NB4 (cell line): ENCODE data around the gene SMOC2.

Source experiments
- DNase-seq: peaks from one replicate; pipeline ENCODE4 v3.0.0; 2010; ENCODE audit warnings: low read depth
- H3K4me3 ChIP-seq: one replicate; pipeline ENCODE4 v1.5.1; 2011; ENCODE audit warnings: mild to moderate bottlenecking, low read depth, low read length, moderate library complexity
- CTCF ChIP-seq: IDR thresholded peaks from one replicate; pipeline ENCODE4 v1.5.1; 2012; ENCODE audit warnings: low read depth, low read length
- MAX ChIP-seq: IDR thresholded peaks from 2 replicates; pipeline ENCODE4 v1.6.1; 2011; ENCODE audit warnings: low read depth, low read length
- MYC ChIP-seq: IDR thresholded peaks from 2 replicates; pipeline ENCODE4 v1.6.1; 2011; ENCODE audit warnings: low read depth, low read length
- POLR2A ChIP-seq: IDR thresholded peaks from 2 replicates; pipeline ENCODE4 v1.6.1; 2011; ENCODE audit warnings: mild to moderate bottlenecking; ENCODE audit not compliant: insufficient read length; ENCODE audit errors: extremely low read depth

The SMOC2 gene

GRCh38 chr6:168504366-168504765, 63.4 kb downstream of the SMOC2 start:
- TF ChIP-seq MYC (no peak), CTCF (no peak), POLR2A (no peak), MAX (no peak)
- no peak overlapping the region for H3K4me3 ChIP-seq
- no peak for DNase-seq

- H3K4me3 ChIP-seq = no peak overlapping the region
- DNase-seq = no peak
- TF ChIP-seq POLR2A = no peak
- TF ChIP-seq CTCF = no peak
- no peak for TF ChIP-seq MAX
- no peak for TF ChIP-seq MYC
Measured at GRCh38 chr6:168506460-168506859, 65.5 kb downstream of the SMOC2 start.

GRCh38 chr6:168507297-168507696, 66.3 kb downstream of the SMOC2 start:
- TF ChIP-seq MAX = no peak
- no peak for TF ChIP-seq CTCF
- no peak for TF ChIP-seq POLR2A
- TF ChIP-seq MYC = no peak
- no peak for DNase-seq
- H3K4me3 ChIP-seq = no peak overlapping the region

- no peak for DNase-seq
- H3K4me3 ChIP-seq = no peak overlapping the region
- TF ChIP-seq POLR2A = no peak
- no peak for TF ChIP-seq MYC
- TF ChIP-seq CTCF = no peak
- TF ChIP-seq MAX = no peak
Measured at GRCh38 chr6:168507730-168508129, 66.7 kb downstream of the SMOC2 start.

GRCh38 chr6:168508903-168509302, 67.9 kb downstream of the SMOC2 start:
- H3K4me3 ChIP-seq = no peak overlapping the region
- TF ChIP-seq MAX (no peak), MYC (no peak), CTCF (no peak), POLR2A (no peak)
- DNase-seq = no peak

GRCh38 chr6:168513766-168514165, 72.8 kb downstream of the SMOC2 start:
- H3K4me3 ChIP-seq = no peak overlapping the region
- no peak for DNase-seq
- no peak for TF ChIP-seq POLR2A
- TF ChIP-seq MAX = no peak
